ENCODE data around the gene RSAD1.
"Not testable (repeated sequence)": the region's sequence is repeated elsewhere in the genome, so short reads cannot be mapped to it uniquely, and the experiment has no call there.

The RSAD1 gene

GRCh38 chr17:50475362-50475761, 3.3 kb upstream of the RSAD1 start:
- TF ChIP-seq BCL6B (tag by site-specific recombination; IDR thresholded peaks at IDR 0.05) (no peak), YY2 (tag by site-specific recombination; IDR thresholded peaks at IDR 0.05) (no peak), ZNF518A (tag by site-specific recombination; conservative IDR thresholded peaks at IDR 0.05; ENCODE audit: low read depth) (no peak), ZNF510 (tag by site-specific recombination; IDR thresholded peaks at IDR 0.05; ENCODE audit: insufficient replicate concordance) (no peak), ZNF19 (tag by site-specific recombination; IDR thresholded peaks at IDR 0.05; ENCODE audit: low read depth) (no peak), ZBTB44 (tag by site-specific recombination; IDR thresholded peaks at IDR 0.05) (no peak), ZNF146 (tag by site-specific recombination; IDR thresholded peaks at IDR 0.05) (no peak), ZBTB49 (tag by site-specific recombination; IDR thresholded peaks at IDR 0.05; ENCODE audit: low read depth) (no peak), ELK4 (IDR thresholded peaks at IDR 0.05; ENCODE audit: borderline replicate concordance, low read depth, low read length) (no peak), ZNF449 (tag by site-specific recombination; IDR thresholded peaks at IDR 0.05) (no peak), HOXC10 (CRISPR knock-in tag; IDR thresholded peaks at IDR 0.05) (no peak), CTCF (tag by site-specific recombination; IDR thresholded peaks at IDR 0.05) (no peak), ZBTB20 (tag by site-specific recombination; IDR thresholded peaks at IDR 0.05) (no peak), KLF10 (tag by site-specific recombination; IDR thresholded peaks at IDR 0.05) (no peak)
- ChIA-PET CTCF (interaction anchor here (1.5 kb wide), 1 partner anchor 78 kb away, joined by 6 read pairs; the partner anchor contains the start of gene LRRC59), POLR2A (interaction anchor here (0.7 to 1.2 kb wide), 2 partner anchors 32 to 78 kb away, joined by 3 to 4 read pairs; partner anchors contain the start of gene LRRC59)

GRCh38 chr17:50475775-50476544, 2.7 kb upstream of the RSAD1 start:
- CTCF ChIA-PET, result interaction anchor here (0.6 to 4.4 kb wide), 6 partner anchors 8 to 201 kb away, joined by 3 to 55 read pairs (median 6); partner anchors contain the start of gene LRRC59
- H3K27ac ChIP-seq (ENCODE audit: extremely low read depth, low read depth, low read length); H3K9me3 ChIP-seq (ENCODE audit: control insufficient read depth, insufficient read depth, low read depth, low read length); H3K4me3 ChIP-seq (ENCODE audit: low read depth, low read length); H3K4me1 ChIP-seq (ENCODE audit: control insufficient read depth, insufficient read depth, low read length): not testable (repeated sequence)
- peaks cover 0 to 32% of the 10 kb centered on the region in 2 experiments; a peak in 2 of 3 replicates for H3K36me3 ChIP-seq (ENCODE audit: control insufficient read depth in 2 of 2, insufficient read depth in 1 of 2, low read length in 2 of 2)
- POLR2A ChIA-PET, result interaction anchor here (0.7 kb wide), 1 partner anchor 79 kb away, joined by 3 read pairs; the partner anchor contains the start of gene LRRC59

More at GRCh38 chr17:50475362-50475761, 3.3 kb upstream of the RSAD1 start:
- Histone ChIP-seq H3K27ac (ENCODE audit: extremely low read depth, low read depth, low read length) (no peak overlapping the region), H3K4me3 (ENCODE audit: low read depth, low read length) (no peak overlapping the region), H3K9me3 (ENCODE audit: control insufficient read depth, insufficient read depth, low read depth, low read length) (no peaks in the 10 kb centered on the region), H3K36me3 (ENCODE audit: control insufficient read depth in 2 of 2, insufficient read depth in 1 of 2, low read length in 2 of 2) (peaks cover 0 to 31% of the 10 kb centered on the region in 2 experiments; a peak in 2 of 3 replicates), H3K4me1 (ENCODE audit: control insufficient read depth, insufficient read depth, low read length) (peaks cover 6% of the 10 kb centered on the region)
